GM12878 (cell line): ENCODE measurements around the gene MYRFL. TPM values are rescaled to one million over a fixed set of nuclear protein-coding genes. Genes with fewer than 3 reads are reported as not detected.

Experiments
- ATAC-seq: fragments of 200-7000 bp; cut with Tn5 transposase; 3 replicates; pipeline ENCODE4 v1.9.1; 2020; ENCODE audit warnings: mild to moderate bottlenecking, moderate library complexity
- BruUV-seq: library from RNA; stranded (reverse); fragments of 400-500 nt; replicated peaks from 2 replicates; lab custom pipeline; 2021; lab: Mats Ljungman, UMichigan
- CTCF ChIA-PET: fragments of 300-600 bp; sonication (Branson Sonifier 250); formaldehyde crosslinking; extraction: SDS; loops from one replicate; lab custom pipeline; 2021; ENCODE audit warnings: inconsistent platforms; lab: Yijun Ruan, JAX
- POLR2A ChIA-PET: fragments of 350-600 bp; formaldehyde crosslinking; extraction: SDS; loops from one replicate; lab custom pipeline; 2021; ENCODE audit warnings: inconsistent platforms; lab: Charles Lee
- RAD21 ChIA-PET: fragments of 300-600 bp; sonication (Branson Sonifier 250); formaldehyde crosslinking; loops from one replicate; lab custom pipeline; 2023; ENCODE audit warnings: antibody characterized with exemption; ENCODE audit not compliant: unreplicated experiment; lab: Charles Lee
- SMC1A ChIA-PET: fragments of 300-600 bp; sonication (Branson Sonifier 250); formaldehyde crosslinking; loops from one replicate; lab custom pipeline; 2023; ENCODE audit not compliant: unreplicated experiment, uncharacterized antibody; lab: Charles Lee
- DNase-seq: peaks from one replicate; pipeline ENCODE4 v3.0.0-alpha.2; 2011; ENCODE audit warnings: low read depth, low spot score
- FAIRE-seq: peaks from 3 replicates; lab custom pipeline; 2011; peaks lifted over from hg19 to GRCh38; lab: Jason Lieb, UNC
- H2AFZ ChIP-seq: 2 replicates; pipeline ENCODE4 v1.6.0; 2011; ENCODE audit warnings: low read depth, low read length, control low read depth; ENCODE audit not compliant: control insufficient read depth
- H3K27ac ChIP-seq: 2 replicates; pipeline ENCODE4 v1.5.1; 2011; ENCODE audit warnings: control low read depth; ENCODE audit not compliant: control insufficient read depth, insufficient read depth
- H3K27me3 ChIP-seq, 2 experiments: replicated peaks in 1 of 2; 2 replicates each; pipeline versions ENCODE4 v1.6.0 to v1.6.1; 2011; ENCODE audit warnings: low read length in 1 of 2; ENCODE audit not compliant: control insufficient read depth in 2 of 2, insufficient read depth in 2 of 2
- H3K36me3 ChIP-seq, 2 experiments: 2 replicates each; pipeline ENCODE4 v1.5.1; 2011; ENCODE audit warnings: low read length in 1 of 2; ENCODE audit not compliant: control insufficient read depth in 2 of 2, insufficient read depth in 2 of 2
- H3K4me1 ChIP-seq: 2 replicates; pipeline ENCODE4 v1.6.1; 2011; ENCODE audit warnings: mild to moderate bottlenecking, low read length, moderate library complexity, mixed read lengths; ENCODE audit not compliant: control insufficient read depth, insufficient read depth
- H3K4me2 ChIP-seq: 2 replicates; pipeline ENCODE4 v1.6.0; 2011; ENCODE audit warnings: control low read depth; ENCODE audit not compliant: control insufficient read depth, insufficient read depth
- H3K4me3 ChIP-seq: fragments of 200-600 bp; sonication (generic); 2 replicates; pipeline ENCODE4 v1.5.1; 2016
- H3K79me2 ChIP-seq: 2 replicates; pipeline ENCODE4 v1.6.0; 2011; ENCODE audit warnings: low read length; ENCODE audit not compliant: control insufficient read depth, insufficient read depth
- H3K9ac ChIP-seq: 2 replicates; pipeline ENCODE4 v1.8.0; 2011; ENCODE audit warnings: low read length, control low read depth, mixed read lengths; ENCODE audit not compliant: control insufficient read depth, insufficient read depth
- H3K9me3 ChIP-seq: replicated peaks from 3 replicates; pipeline ENCODE4 v1.5.1; 2011; ENCODE audit warnings: mild to moderate bottlenecking, low read length; ENCODE audit not compliant: control insufficient read depth, insufficient read depth
- H4K20me1 ChIP-seq: 2 replicates; pipeline ENCODE4 v1.6.0; 2011; ENCODE audit not compliant: control insufficient read depth, insufficient read depth
- CBX5 ChIP-seq: sonication (generic); IDR thresholded peaks from 2 replicates; pipeline ENCODE4 v1.6.1; 2016; ENCODE audit warnings: low read depth, moderate library complexity, mild to moderate bottlenecking, inconsistent platforms
- CEBPZ ChIP-seq: fragments of 150-350 bp; IDR thresholded peaks from 2 replicates; pipeline ENCODE4 v1.6.1; 2016; ENCODE audit warnings: low read depth, low read length
- E2F8 ChIP-seq: fragments of 450-650 bp; IDR thresholded peaks from 2 replicates; pipeline ENCODE4 v1.6.1; 2018; ENCODE audit warnings: mild to moderate bottlenecking, low read depth, moderate library complexity; ENCODE audit not compliant: partially characterized antibody
- EGR1 ChIP-seq, 2 experiments: IDR thresholded peaks; 1 replicate in 1 of 2; 2 replicates in 1 of 2; pipeline ENCODE4 v1.6.1; 2011 to 2012; ENCODE audit warnings: low read depth in 2 of 2, low read length in 2 of 2, borderline replicate concordance in 1 of 2, mild to moderate bottlenecking in 1 of 2, moderate library complexity in 1 of 2
- IRF5 ChIP-seq: fragments of 450-650 bp; IDR thresholded peaks from 2 replicates; pipeline ENCODE4 v1.6.1; 2017; ENCODE audit warnings: borderline replicate concordance
- RAD21 ChIP-seq: IDR thresholded peaks from 2 replicates; pipeline ENCODE4 v1.6.1; 2011; ENCODE audit warnings: mild to moderate bottlenecking, low read depth, low read length, moderate library complexity; ENCODE audit not compliant: insufficient read depth
- SIN3A ChIP-seq: IDR thresholded peaks from 2 replicates; pipeline ENCODE4 v1.6.1; 2012; ENCODE audit warnings: low read depth, low read length, improper control_type of control experiment
- ZBTB40 ChIP-seq: fragments of 450-650 bp; IDR thresholded peaks from 2 replicates; pipeline ENCODE4 v1.6.1; 2016; ENCODE audit warnings: mild to moderate bottlenecking, moderate library complexity, borderline replicate concordance
- WGBS: methylation state at CpG from one replicate; pipeline ENCODE4 v1.1.6; 2016; ENCODE audit warnings: low lambda C conversion rate; ENCODE audit not compliant: insufficient replicate concordance, insufficient coverage; ENCODE audit errors: missing lambda C conversion rate; 5-methylcytosine and 5-hydroxymethylcytosine counted together
- in situ Hi-C: fragments of 300-500 bp; cut with MboI; formaldehyde crosslinking; loops from 9 replicates; pipeline ENCODE4 v1.14.3; 2018; ENCODE audit warnings: mixed read lengths
- intact Hi-C: fragments of 100-400 bp; cut with micrococcal nuclease; formaldehyde crosslinking; loops from one replicate; pipeline ENCODE4 v1.14.2; 2022; ENCODE audit not compliant: unreplicated experiment
- polyA plus RNA-seq, 11 experiments: library from polyadenylated mRNA; depleted of rRNA in 4 of 11; unstranded in 6 of 11; stranded (reverse) in 5 of 11; fragments of >200 nt; fragmentation: Nextera tagmentation in 4 of 11; fragmentation: Illumina TruSeq in 1 of 11; extraction: Ambion mirVana in 4 of 11; extraction: Trizol in 1 of 11; gene quantifications; 1 replicate in 1 of 11; 2 replicates in 10 of 11; pipeline versions ENCODE4 v1.2.1 to v1.2.3, GENCODE V29; 2011 to 2016; ENCODE audit warnings: inconsistent platforms in 2 of 11, missing spikeins in 2 of 11, low read depth in 1 of 11
- total RNA-seq, 4 experiments: library from RNA; depleted of rRNA in 3 of 4; stranded (reverse); fragments of >200 nt in 3 of 4; fragmentation: Illumina TruSeq in 1 of 4; extraction: Trizol in 1 of 4; gene quantifications; 2 replicates each; pipeline versions ENCODE4 v1.2.1 to v1.2.3, GENCODE V29; 2013 to 2021
- TF ChIP-seq, protein P1 (sequence below): IDR thresholded peaks from 2 replicates; pipeline ENCODE4 v1.6.1; 2011; ENCODE audit warnings: low read depth, low read length, improper control_type of control experiment, borderline replicate concordance

Gene MYRFL
- total and polyA plus RNA-seq, 10 of the 15 experiments (the other 5 are each of a cell fraction or from before 2014, with no cell fraction given): 0.24 to 1.8 (median 0.64) TPM

DNA sequence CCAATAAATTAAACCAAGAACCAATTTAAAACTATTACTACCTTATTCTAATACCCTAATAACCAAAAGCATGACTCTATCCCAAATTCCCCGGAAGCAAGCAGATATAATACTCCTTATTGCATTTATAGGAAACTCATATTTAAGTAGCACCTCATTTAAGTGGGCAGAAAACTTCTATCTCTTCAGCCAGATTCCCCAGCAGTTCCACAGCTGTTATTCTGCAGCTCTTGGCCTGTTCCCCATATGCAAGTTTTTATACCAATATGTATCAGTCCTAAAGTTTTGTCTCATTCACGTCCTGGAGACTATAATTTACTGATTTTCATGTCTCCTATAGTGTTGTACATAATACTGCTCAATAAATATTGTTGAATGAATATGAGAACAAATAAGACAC is 106.5 kb downstream of the MYRFL start:
- H3K36me3 ChIP-seq: no peaks in the 10 kb centered on the region
- H3K27ac ChIP-seq: no peak overlapping the region
- FAIRE-seq: no peak
- BruUV-seq: no TSS peak
- no peaks in the 10 kb centered on the region for H4K20me1 ChIP-seq
- ChIA-PET RAD21 (no interaction called here), SMC1A (no interaction called here), POLR2A (no interaction called here), CTCF (interaction anchor here (0.6 kb wide), 1 partner anchor 794 kb away, joined by 3 read pairs; no protein-coding TSS in a partner anchor)
- peaks cover 5% of the 10 kb centered on the region; the same call in 1 of the 2 replicates for H3K4me1 ChIP-seq
- DNase-seq: no peak
- 22% methylated on average over 2 of the region's 2 CpGs for WGBS
- intact Hi-C loops: no loop called here
- no peak for ATAC-seq
- no peaks in the 10 kb centered on the region for H3K27me3 ChIP-seq
- in situ Hi-C loops: no loop called here
- H2AFZ ChIP-seq: no peak overlapping the region
- H3K9ac ChIP-seq: no peak overlapping the region
- H3K79me2 ChIP-seq: no peaks in the 10 kb centered on the region
- H3K9me3 ChIP-seq: no peaks in the 10 kb centered on the region
- H3K4me3 ChIP-seq: no peak overlapping the region
- H3K4me2 ChIP-seq: no peak overlapping the region
- no peak for TF ChIP-seq SIN3A
- TF ChIP-seq CEBPZ: no peak
- TF ChIP-seq CBX5: no peak
- TF ChIP-seq ZBTB40: no peak
- no peak for TF ChIP-seq E2F8
- no peak for TF ChIP-seq RAD21
- no peak for TF ChIP-seq EGR1 (IDR thresholded peaks at IDR 0.05; ENCODE audit: borderline replicate concordance in 1 of 2, low read depth in 2 of 2, low read length in 2 of 2)
- TF ChIP-seq IRF5: no peak
- TF ChIP-seq, protein P1, sequence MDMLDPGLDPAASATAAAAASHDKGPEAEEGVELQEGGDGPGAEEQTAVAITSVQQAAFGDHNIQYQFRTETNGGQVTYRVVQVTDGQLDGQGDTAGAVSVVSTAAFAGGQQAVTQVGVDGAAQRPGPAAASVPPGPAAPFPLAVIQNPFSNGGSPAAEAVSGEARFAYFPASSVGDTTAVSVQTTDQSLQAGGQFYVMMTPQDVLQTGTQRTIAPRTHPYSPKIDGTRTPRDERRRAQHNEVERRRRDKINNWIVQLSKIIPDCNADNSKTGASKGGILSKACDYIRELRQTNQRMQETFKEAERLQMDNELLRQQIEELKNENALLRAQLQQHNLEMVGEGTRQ: no peak
